Dedifferentiated amniotic fluid mesenchymal stem cell (primary cell): ENCODE measurements around the gene FBXL17.

Experiments
- DNase-seq: peaks from one replicate; pipeline ENCODE4 v3.0.0-alpha.2; 2016; ENCODE audit errors: extremely low spot score

The FBXL17 gene

GRCh38 chr5:107954254-107954653 is 427.6 kb downstream of the FBXL17 start:
- DNase-seq: no peak

GRCh38 chr5:107952450-107952849 is 429.4 kb downstream of the FBXL17 start:
- DNase-seq: no peak

- DNase-seq: no peak
Observed at GRCh38 chr5:107951309-107951708, 430.6 kb downstream of the FBXL17 start.

GRCh38 chr5:107950776-107951175 is 431.1 kb downstream of the FBXL17 start:
- no peak for DNase-seq

GRCh38 chr5:107949688-107950341 is 432.1 kb downstream of the FBXL17 start:
- DNase-seq: no peak

- no peak for DNase-seq
Observed at GRCh38 chr5:107948377-107948776, 433.5 kb downstream of the FBXL17 start.

- DNase-seq: no peak
Observed at GRCh38 chr5:107945061-107945460, 436.8 kb downstream of the FBXL17 start.

GRCh38 chr5:107943923-107944322 is 438.0 kb downstream of the FBXL17 start:
- no peak for DNase-seq

GRCh38 chr5:107941036-107941435 is 440.9 kb downstream of the FBXL17 start:
- DNase-seq: no peak

- DNase-seq: no peak
Observed at GRCh38 chr5:107937651-107938355, 444.1 kb downstream of the FBXL17 start.

GRCh38 chr5:107937204-107937603 is 444.7 kb downstream of the FBXL17 start:
- no peak for DNase-seq

- DNase-seq: no peak
Observed at GRCh38 chr5:107936515-107936914, 445.4 kb downstream of the FBXL17 start.

GRCh38 chr5:107935645-107936044 is 446.3 kb downstream of the FBXL17 start:
- DNase-seq: no peak

GRCh38 chr5:107933326-107933725 is 448.6 kb downstream of the FBXL17 start:
- DNase-seq: no peak

GRCh38 chr5:107930891-107931290 is 451.0 kb downstream of the FBXL17 start:
- no peak for DNase-seq

- DNase-seq: no peak
Observed at GRCh38 chr5:107930092-107930491, 451.8 kb downstream of the FBXL17 start.

GRCh38 chr5:107929080-107929479 is 452.8 kb downstream of the FBXL17 start:
- DNase-seq: no peak

- no peak for DNase-seq
Observed at GRCh38 chr5:107926121-107926520, 455.8 kb downstream of the FBXL17 start.

- no peak for DNase-seq
Observed at GRCh38 chr5:107925200-107925599, 456.7 kb downstream of the FBXL17 start.

- no peak for DNase-seq
Observed at GRCh38 chr5:107919969-107920368, 461.9 kb downstream of the FBXL17 start.

- DNase-seq: no peak
Observed at GRCh38 chr5:107919361-107919760, 462.5 kb downstream of the FBXL17 start.

- DNase-seq: no peak
Observed at GRCh38 chr5:107917983-107918382, 463.9 kb downstream of the FBXL17 start.
